ENCODE data around the gene IQSEC1.

Gene IQSEC1

GRCh38 chr3:13046569-13047274 lies 26.5 kb downstream of the IQSEC1 start:
- no peak for DNase-seq

- no peak for DNase-seq
Measured at GRCh38 chr3:13045904-13046568, 27.2 kb downstream of the IQSEC1 start.

GRCh38 chr3:13045241-13045903 lies 27.9 kb downstream of the IQSEC1 start:
- DNase-seq: no peak

DNA sequence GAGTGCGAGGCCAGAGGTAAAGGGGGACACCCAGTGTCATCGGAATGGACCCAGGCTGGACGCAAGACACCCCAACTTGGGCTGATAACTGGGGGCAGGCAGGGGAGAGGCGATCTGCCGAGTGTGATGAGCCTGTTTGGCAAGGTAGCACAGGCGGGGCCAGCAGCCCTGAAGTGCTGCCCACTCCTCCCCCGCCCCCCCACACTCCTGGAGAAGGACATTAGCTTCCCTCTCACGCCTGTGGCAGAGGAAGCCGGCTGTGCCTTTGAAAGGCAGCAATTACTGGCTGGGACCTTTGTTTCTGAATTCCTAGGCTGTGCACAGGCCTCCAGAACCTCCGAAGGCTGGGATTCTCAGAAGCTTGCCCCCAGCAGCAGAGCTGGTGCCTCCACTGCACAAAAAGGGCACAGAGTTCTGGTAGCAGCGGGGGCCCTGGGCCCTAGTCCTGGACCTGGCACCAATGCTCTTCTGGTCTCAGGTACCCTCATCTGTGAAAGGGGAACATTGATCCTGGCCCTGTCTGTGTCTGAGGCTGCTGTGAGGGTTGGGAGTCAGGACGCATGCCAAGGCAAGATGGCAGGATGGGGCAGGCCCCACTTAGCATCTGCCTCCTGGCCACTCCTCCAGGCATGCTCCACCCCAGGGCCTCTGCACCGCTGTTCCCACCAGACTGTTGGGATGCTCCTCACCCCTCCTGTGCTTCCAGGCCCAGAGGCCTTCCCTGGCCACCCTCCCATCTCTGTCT lies 28.6 kb downstream of the IQSEC1 start:
- no peak for DNase-seq

- DNase-seq: no peak
Measured at GRCh38 chr3:13043656-13044055, 29.6 kb downstream of the IQSEC1 start.

DNA sequence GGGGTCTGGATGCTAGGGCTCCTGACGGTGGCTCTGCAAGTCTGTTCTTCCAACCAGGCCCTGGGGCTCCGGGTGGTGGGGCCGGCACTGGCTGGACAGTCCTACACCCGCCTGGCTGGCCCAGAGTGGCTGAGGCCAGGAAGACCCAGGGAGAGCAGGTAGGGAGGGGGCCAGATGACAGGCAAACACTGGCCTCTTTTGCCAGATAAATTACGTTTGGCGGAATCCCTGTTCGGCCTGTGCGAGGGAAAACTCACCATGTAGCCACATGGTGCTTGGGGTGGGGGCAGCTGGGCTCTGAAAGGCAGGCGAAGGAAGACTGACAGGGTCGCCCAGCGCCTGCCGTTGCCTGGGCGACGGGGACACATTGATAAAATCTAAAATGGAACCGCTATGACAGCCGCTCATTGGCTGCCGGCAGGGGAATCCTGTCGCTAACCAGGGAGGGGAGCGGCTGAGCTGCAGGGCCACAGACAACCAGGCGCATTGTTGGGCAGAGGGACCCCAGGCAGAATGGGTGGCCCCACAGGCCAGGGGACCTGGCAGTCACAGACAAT lies 30.4 kb downstream of the IQSEC1 start:
- no peak for DNase-seq

DNA sequence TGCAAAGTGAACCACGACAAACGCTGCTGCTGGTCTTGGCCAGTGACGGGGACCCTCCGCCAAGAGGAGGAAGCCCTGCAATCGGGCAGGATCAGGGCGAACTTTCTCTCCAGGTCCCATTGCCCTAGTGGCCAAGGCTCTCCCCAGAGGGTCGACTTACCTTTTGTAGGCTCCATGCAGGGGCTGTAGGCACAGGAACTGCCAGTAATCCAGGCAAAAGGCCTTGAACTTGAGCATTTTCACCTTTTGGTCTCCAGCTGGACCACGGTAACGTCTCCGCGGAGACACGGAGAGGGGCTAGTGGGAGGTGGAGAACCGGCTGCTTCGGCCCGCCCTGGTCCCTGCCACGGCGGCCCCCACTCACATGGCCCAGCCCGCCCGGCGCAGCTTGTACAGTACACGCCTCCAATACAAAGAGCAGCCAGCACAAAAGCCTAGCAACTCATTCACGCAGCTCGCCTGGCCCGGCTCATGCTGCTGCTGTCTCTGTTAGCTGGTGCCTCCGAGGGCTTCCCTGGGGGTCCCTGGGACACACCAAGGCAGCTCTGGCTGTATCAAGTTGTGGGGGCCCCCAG lies 31.0 kb downstream of the IQSEC1 start:
- no peak for DNase-seq

DNA sequence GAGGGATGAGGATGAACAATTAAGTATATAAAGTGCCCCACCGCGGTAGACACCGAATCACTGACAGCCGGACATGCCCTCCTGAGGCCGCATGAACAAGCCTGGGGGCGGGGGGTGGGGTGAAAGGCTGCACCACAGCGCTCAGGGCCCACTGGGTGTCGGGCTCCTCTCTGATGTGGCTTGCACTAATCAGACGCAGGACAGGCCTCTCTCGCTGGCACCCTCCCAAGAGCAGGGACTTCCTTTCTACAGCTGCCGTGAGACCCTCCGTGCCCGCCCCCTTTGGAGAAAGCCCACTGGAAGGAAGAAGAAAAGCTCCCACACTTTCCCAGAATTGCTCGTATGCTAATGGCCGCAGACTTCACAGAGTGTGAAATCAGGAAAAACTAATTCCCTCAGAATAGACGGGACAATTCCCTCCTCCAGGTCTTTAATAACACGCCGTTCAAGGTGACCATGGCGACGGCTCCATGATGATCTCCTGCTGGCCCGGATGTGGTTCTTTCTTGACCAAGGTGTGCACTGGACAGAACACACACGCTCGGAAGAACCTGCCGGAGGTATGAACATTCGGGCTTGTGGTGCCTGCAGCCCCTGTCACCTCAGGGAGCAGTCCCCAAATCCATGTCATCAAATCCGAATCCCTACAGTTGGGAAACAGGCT lies 32.0 kb downstream of the IQSEC1 start:
- DNase-seq: no peak

- DNase-seq: no peak
Measured at GRCh38 chr3:13040361-13041074, 32.7 kb downstream of the IQSEC1 start.

DNA sequence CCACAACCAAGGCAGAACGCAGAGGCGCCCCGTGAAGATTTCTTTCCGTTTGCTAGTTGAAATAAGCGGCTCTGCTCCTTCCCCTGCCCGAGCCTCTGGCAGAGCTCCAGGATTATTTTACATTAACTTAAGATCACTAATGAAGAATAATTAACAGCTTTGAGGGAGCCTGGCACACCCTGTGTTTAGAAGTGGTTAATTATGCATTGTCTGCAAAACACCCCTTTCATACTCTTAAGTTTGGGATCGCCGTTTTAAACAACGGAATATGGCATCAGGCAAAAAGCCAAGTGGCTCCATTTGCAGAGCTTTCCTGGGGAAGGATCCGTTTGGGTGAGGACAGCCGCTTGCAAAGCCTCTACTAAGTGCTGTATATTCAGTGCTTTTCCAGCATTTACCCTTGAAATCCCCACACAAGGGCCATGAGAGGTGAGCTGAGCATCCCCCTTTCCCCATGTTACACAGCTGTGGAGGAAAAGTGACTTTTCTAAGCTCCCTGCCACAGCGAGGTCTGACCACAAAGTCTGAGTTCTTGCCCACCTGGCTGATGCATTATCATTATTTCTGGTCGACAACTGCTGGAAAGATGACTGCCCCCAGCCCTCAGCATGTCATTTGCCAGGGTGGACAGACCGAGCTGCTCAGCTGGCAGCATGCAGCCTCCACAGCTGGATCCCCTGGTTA lies 33.9 kb downstream of the IQSEC1 start:
- DNase-seq: no peak

DNA sequence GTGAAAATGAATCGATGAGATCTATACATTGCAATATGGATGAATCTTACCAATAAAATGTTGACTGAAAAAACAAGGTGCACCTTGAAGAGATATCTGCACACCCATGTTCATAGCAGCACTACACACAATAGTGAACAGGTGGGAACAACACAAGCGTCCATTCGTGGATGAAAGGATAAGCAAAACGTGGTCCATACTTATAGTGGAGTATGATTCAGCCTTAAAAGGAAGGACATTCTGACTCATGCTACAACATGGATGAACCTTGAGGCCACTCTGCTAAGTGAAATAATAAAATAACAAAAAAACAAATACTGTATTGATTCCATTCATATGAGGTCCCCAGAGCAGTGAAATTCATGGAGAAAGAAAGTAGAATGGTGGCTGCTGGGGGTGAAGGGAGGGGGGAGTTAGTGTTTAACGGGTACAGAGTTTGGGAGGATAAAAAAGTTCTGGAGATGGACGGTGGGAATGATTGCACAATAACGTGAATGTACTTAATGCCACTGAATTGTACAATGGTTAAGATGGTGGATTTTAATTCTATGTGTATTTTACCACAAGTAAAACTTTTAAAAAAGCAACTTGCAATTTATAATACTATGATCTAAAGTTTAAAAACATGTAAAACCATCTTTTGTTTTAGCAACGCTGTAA lies 35.6 kb downstream of the IQSEC1 start:
- no peak for DNase-seq

- DNase-seq: no peak
Measured at GRCh38 chr3:13034861-13035260, 38.4 kb downstream of the IQSEC1 start.

DNA sequence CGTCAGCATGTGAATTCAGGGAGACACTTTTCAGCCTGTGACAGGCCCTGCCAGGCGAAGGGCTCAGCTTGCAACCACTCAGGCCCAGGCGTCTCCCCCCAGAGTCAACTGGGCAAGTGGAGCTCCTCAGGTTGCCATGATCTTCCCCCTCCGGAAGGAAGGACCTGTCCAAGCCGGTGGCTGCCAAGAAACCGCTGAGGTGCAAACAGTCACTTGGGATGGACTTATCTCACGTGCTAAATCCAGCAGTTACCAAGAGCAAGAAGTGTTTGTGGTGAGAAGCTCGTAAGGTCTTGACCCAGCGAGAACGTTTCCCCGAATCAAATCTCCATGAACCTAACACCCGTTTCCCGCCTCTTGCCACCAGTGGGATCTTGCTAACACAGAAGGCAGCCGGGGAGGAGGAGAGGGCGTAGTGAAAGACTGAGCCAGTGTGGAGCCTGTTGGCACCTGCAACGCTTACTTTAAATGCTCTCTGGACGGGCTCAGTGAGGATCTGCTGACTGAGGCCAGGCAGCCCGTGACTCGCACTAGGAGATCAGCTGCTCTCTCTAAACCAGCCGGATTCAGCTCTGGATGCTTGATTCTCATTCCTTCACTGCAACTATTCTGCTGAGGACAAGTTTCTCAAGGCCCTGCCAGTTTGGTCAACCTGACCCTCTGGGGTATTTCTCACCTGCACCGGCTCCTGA lies 39.0 kb downstream of the IQSEC1 start:
- no peak for DNase-seq

GRCh38 chr3:13032206-13032605 lies 41.0 kb downstream of the IQSEC1 start:
- no peak for DNase-seq

GRCh38 chr3:13031621-13032020 lies 41.6 kb downstream of the IQSEC1 start:
- no peak for DNase-seq

DNA sequence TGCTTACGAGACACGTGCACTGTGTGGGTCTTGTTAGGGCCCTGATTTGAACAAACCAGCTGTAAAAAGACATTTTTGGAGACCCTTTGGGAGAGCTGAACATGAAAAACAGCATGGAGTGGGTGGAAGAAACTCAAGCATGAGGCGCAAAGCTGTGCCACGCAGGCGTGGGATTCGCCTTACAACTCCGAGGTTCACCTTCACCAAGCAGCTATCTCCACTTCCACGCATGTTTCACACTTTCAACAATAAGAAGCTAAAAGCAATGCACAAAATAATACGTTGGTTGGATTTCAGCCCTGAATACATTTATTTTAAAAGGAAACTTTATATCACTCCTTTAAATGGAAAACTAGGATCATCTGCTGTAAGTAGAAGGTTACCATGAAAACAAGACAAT lies 42.5 kb downstream of the IQSEC1 start:
- no peak for DNase-seq

GRCh38 chr3:13028010-13028821 lies 45.0 kb downstream of the IQSEC1 start:
- DNase-seq: no peak

DNA sequence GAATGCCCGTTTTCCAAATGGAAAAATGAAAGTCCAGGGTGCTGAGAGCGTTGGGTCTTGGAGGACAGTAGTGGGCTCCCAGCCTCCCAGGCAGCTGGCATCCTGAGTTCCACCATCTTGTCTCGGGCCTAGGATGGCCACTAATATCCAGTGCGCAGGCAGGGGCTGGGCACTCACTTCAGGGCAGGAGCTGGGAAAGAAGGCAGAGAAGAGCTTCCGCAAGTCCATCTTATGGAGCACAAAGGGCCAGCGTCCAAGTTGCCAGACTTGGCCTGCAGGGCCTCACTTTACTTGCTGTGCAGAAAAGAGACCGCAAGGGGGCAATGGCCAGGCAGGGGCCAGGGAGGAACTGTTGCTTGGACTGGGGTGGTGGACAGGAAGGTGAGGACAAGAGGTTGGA lies 46.1 kb downstream of the IQSEC1 start:
- DNase-seq: no peak

DNA sequence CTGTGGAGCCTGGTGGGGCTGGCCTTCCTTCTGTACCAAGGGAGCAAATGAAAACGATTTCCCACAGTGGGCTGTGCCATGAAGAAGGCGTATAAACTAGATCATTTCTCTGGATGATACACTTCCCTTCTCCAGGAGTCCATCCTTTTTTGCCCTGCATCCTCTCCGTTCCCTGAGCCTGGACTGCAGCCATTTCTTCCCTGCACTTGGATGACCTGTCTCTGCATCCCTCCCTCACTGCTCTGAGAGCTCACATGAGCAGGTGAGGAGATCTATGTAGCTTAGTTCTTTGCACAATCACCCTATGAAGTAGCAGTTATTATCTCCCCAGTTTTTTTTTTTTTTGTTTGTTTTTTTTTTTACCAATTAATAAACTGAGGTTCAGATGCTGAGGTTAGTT lies 46.7 kb downstream of the IQSEC1 start:
- no peak for DNase-seq

Data from NCI-H1930 (cell line).